AG09309 (cell line): ENCODE data around the gene SSTR5.

ENCODE experiments used
- DNase-seq: peaks from one replicate; pipeline ENCODE4 v3.0.0-alpha.2; 2010; ENCODE audit warnings: low read depth
- H3K4me3 ChIP-seq: 2 replicates; pipeline ENCODE4 v1.5.1; 2011; ENCODE audit warnings: mild to moderate bottlenecking, low read depth, low read length, moderate library complexity; ENCODE audit not compliant: control insufficient read depth
- CTCF ChIP-seq: IDR thresholded peaks from 2 replicates; pipeline ENCODE4 v1.5.1; 2011; ENCODE audit warnings: mild to moderate bottlenecking, low read depth, low read length, inconsistent platforms; ENCODE audit not compliant: insufficient read depth, control insufficient read depth; ENCODE audit errors: missing control alignments

SSTR5 gene

GRCh38 chr16:1034230-1035065 lies 38.1 kb upstream of the SSTR5 start:
- TF ChIP-seq CTCF, result no peak
- no peak for DNase-seq
- no peak overlapping the region for H3K4me3 ChIP-seq

- TF ChIP-seq CTCF, result no peak
- no peak overlapping the region for H3K4me3 ChIP-seq
- DNase-seq, result no peak
These were observed 37.5 kb upstream of the SSTR5 start for GRCh38 chr16:1035066-1035415.

DNA sequence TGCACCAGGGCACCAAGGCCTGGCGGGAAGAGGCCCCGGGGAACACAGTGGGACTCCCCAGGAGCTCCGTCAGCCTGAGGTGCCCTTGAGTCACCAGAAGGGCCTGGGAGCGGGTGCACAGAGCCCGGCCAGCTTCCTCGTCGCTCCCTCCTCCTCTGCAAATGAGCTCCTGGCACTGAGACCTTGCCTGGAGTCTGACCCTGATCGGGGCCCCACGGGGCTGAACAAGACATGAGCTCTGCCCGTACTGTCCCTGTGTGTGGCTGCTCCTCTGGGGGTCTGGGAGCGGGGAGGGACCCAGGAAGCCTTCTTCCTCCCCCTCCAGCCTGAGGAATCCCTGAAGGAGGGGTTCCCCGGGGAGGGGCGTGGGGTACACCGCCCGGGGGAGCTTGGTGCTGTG lies 36.4 kb upstream of the SSTR5 start:
- DNase-seq, result no peak
- no peak for TF ChIP-seq CTCF
- H3K4me3 ChIP-seq, result no peak overlapping the region

- no peak for DNase-seq
These were observed 35.7 kb upstream of the SSTR5 start for GRCh38 chr16:1036726-1037393.

DNA sequence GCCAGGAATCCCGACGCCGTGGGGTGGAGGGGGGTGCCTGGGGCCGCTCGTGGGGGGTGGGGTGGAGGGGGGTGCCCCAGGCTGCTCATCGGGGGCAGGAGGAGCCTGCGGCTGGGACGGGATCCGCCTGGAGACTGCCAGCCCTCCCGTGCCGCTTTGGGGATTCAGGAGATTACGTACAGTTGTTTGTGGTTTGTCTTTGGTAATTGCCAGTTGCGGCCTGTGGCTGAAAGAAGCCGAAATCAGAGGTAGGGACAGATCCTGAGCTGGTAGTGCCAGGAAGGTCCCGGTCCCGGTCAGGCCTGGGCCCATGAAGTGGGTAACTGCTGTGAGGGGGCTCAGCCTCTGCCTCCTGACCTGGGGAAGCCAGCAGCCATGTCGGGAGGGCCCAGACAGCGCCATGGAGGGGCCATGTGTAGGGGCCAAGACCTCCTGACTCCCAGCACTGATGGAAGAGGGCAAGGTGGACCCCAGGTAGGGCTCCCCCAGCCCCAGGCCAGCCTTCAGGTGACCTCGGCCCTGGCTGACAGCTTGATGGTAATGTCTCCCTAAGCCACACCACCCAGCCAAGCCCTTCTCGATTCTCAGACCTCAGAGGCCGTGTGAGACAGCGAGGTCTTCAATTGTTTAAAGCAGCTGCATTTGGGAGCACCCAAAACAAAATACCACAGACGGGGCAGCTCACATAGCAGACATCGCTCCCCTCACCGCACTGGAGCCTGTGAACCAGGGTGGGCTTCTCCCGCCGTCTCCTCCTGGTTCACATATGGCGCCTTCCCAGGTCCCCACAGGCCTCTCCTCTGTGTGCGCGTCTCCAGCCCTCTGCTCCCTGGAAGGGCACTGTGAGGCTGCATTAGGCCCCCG lies 34.9 kb upstream of the SSTR5 start:
- DNase-seq, result no peak
- no peak for TF ChIP-seq CTCF
- no peak overlapping the region for H3K4me3 ChIP-seq

More at GRCh38 chr16:1036726-1037393, 35.7 kb upstream of the SSTR5 start:
- H3K4me3 ChIP-seq, result no peak overlapping the region
- TF ChIP-seq CTCF, result no peak

DNA sequence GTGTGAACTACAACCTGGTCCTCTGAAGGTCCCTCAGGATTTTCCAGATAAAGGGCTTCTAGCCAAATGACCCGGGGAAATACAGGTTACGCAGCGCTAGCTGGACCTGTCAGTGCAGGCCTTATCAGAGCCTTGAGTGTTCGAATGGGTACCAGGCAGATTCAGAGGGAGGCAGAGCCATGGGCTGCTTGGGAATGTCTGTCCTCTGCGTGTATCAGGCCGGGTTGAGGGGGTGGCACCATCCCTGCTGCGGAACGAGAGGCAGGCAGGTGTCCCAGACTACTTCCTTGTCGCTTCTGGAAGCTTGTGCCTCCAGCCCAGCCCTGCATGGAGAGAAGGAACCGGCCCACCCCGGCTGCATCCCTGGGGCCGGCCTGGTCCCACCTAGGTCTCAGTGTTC lies 33.6 kb upstream of the SSTR5 start:
- no peak overlapping the region for H3K4me3 ChIP-seq
- DNase-seq, result no peak
- no peak for TF ChIP-seq CTCF
